Measurements from ENCODE around the gene BPIFA3.
"Not testable (repeated sequence)": the region's sequence is repeated elsewhere in the genome, so short reads cannot be mapped to it uniquely, and the experiment has no call there.

Gene BPIFA3

DNA sequence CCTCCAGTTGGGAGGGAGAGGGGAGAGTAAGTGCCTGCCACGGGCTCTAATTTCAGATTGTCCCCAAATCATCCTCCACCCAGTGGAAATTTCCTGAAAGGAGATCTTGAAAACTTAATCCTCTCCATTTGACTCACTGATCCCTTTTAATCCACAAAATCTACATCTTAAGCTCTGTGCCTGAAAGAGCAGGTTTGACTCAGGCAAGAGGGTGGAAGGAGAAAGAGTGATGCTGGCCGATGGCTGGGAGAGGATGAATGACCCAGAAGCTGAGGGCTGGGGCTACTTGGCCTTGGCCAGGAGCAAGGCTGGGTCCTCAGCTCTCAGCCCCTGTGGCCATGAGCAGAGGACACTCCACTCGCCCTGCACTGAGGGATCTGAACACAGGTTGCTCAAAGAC, 41.1 kb upstream of the BPIFA3 start:
- DNase-seq (ENCODE audit: extremely low spot score) = no peak
- POLR2A ChIA-PET = no interaction called here

DNA sequence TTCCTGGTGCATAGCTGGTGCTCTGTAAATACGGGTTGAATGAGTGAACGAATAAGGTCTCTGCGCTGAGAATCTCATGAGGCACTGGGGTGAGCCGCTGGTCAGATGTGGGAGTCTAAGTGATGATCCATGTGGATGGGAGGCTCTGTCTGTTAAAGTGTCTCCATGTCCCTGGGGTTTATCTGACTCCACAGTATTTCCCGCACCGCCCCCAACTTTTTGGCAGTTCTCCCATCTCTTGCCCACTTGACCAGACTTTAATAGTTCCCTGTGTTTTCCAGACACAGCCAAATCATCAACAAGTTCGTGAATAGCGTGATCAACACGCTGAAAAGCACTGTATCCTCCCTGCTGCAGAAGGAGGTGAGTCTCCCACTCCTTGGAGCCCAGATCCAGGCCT, 39.3 kb upstream of the BPIFA3 start:
- TF ChIP-seq HDGF (IDR thresholded peaks at IDR 0.05; ENCODE audit: borderline replicate concordance) (no peak), FOXK2 (IDR thresholded peaks at IDR 0.05) (no peak), NFRKB (IDR thresholded peaks at IDR 0.05) (no peak), FOXA1 (IDR thresholded peaks at IDR 0.05) (no peak)
- POLR2A ChIA-PET = no interaction called here
- CTCF ChIA-PET = no interaction called here
- no peak for DNase-seq (ENCODE audit: extremely low spot score)

More for the DNA sequence above, 41.1 kb upstream of the BPIFA3 start:
- TF ChIP-seq SUZ12 (IDR thresholded peaks at IDR 0.05) (no peak), HDGF (IDR thresholded peaks at IDR 0.05; ENCODE audit: borderline replicate concordance) (no peak), L3MBTL2 (conservative IDR thresholded peaks at IDR 0.05) (no peak), TARDBP (IDR thresholded peaks at IDR 0.05) (no peak), LEF1 (IDR thresholded peaks at IDR 0.05; ENCODE audit: borderline replicate concordance) (no peak), CTBP1 (IDR thresholded peaks at IDR 0.05; ENCODE audit: borderline replicate concordance) (no peak), FOXK2 (IDR thresholded peaks at IDR 0.05) (no peak), FOXA1 (IDR thresholded peaks at IDR 0.05) (no peak), BHLHE40 (IDR thresholded peaks at IDR 0.05; ENCODE audit: borderline replicate concordance) (no peak), SP1 (IDR thresholded peaks at IDR 0.05) (no peak), ZNF384 (IDR thresholded peaks at IDR 0.05) (no peak), ARNT (IDR thresholded peaks at IDR 0.05) (no peak), NFRKB (IDR thresholded peaks at IDR 0.05) (no peak), FOXM1 (IDR thresholded peaks at IDR 0.05; ENCODE audit: borderline replicate concordance) (no peak), ELF4 (IDR thresholded peaks at IDR 0.05) (no peak)
- TF ChIP-seq, protein P1, sequence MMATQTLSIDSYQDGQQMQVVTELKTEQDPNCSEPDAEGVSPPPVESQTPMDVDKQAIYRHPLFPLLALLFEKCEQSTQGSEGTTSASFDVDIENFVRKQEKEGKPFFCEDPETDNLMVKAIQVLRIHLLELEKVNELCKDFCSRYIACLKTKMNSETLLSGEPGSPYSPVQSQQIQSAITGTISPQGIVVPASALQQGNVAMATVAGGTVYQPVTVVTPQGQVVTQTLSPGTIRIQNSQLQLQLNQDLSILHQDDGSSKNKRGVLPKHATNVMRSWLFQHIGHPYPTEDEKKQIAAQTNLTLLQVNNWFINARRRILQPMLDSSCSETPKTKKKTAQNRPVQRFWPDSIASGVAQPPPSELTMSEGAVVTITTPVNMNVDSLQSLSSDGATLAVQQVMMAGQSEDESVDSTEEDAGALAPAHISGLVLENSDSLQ (IDR thresholded peaks at IDR 0.05) = no peak
- CTCF ChIA-PET = no interaction called here

DNA sequence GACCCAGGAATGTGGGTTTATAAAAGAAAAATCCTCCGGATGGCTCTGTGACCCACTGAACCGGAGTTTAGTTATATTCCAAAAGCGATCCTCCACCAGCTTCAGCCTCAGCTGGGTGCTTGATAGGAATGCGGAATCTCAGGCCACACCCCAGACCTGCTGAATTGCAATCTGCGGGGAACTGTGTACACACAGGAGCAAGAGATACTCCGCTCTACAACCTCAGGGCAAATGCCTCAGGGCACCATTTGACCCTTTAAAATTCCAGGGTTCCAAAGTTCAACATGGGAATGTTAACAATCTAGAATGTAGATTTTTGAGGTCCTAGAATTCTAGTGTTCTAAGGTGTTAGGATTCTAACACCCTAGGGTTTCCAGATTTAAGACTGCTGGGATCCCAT, 38.4 kb upstream of the BPIFA3 start:
- CTCF ChIA-PET = no interaction called here
- TF ChIP-seq BHLHE40 (IDR thresholded peaks at IDR 0.05; ENCODE audit: borderline replicate concordance) (no peak), FOXM1 (IDR thresholded peaks at IDR 0.05; ENCODE audit: borderline replicate concordance) (no peak), L3MBTL2 (conservative IDR thresholded peaks at IDR 0.05) (no peak)
- POLR2A ChIA-PET = no interaction called here
- no peak for DNase-seq (ENCODE audit: extremely low spot score)

DNA sequence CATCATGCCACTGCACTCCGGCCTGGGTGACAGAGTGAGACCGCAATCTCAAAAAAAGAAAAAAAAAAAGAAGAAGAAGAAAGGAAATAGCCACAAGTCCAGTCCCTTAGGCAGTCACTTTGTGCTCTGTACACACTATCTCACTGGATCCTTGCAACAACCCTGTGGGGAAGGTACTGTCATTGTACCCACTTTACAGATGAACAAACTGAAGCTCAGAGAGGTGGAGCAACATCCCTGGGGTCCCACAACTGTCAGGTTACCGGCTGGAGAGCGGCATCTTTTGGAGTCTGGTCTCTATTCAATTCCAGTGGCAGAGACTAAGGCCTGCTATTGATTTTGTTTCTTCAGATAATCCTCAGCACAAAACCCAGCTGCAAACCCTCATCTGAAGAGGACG, 37.0 kb upstream of the BPIFA3 start:
- CTCF ChIA-PET = no interaction called here
- TF ChIP-seq BHLHE40 (IDR thresholded peaks at IDR 0.05; ENCODE audit: borderline replicate concordance) (no peak), FOXM1 (IDR thresholded peaks at IDR 0.05; ENCODE audit: borderline replicate concordance) (no peak), CTBP1 (IDR thresholded peaks at IDR 0.05; ENCODE audit: borderline replicate concordance) (no peak), SUZ12 (IDR thresholded peaks at IDR 0.05) (no peak), ARNT (IDR thresholded peaks at IDR 0.05) (no peak), FOXK2 (IDR thresholded peaks at IDR 0.05) (no peak), ELF4 (IDR thresholded peaks at IDR 0.05) (no peak), TARDBP (IDR thresholded peaks at IDR 0.05) (no peak), LEF1 (IDR thresholded peaks at IDR 0.05; ENCODE audit: borderline replicate concordance) (no peak)
- TF ChIP-seq, protein P1 (IDR thresholded peaks at IDR 0.05) = no peak
- POLR2A ChIA-PET = no interaction called here
- DNase-seq (ENCODE audit: extremely low spot score) = no peak

DNA sequence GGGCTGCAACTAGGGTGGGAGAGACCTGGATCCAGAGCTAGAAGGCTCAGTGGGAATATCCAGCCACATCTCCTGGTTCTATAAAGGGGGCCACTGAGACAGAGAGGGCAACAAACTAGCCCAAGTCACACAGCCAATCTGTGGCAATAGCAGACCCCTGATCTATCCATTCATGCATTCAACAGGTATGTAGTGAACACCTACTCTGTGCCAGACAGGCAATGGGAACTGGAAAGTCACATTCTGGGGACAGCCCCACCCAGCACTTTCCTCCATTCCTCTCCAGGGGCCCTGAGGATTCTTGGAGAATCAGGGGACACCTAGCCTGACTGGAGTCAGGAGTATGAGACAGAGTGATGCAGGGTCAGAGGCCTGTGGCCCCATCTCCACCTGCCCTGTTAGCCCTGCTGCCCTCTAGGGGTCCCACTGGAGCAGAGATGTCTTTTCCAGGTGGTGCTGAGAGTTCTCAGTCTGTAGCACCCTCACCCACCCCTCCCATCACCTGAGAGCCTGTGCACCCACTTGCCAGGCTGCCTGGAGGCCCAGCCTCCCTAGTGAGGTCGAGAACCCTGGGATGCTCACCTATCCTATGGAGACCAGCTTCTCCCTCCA, 35.6 kb upstream of the BPIFA3 start:
- ChIA-PET POLR2A (no interaction called here), CTCF (no interaction called here)
- no peak for DNase-seq (ENCODE audit: extremely low spot score)
- TF ChIP-seq LEF1 (IDR thresholded peaks at IDR 0.05; ENCODE audit: borderline replicate concordance) (no peak), SUZ12 (IDR thresholded peaks at IDR 0.05) (no peak), ELF4 (IDR thresholded peaks at IDR 0.05) (no peak), HDGF (IDR thresholded peaks at IDR 0.05; ENCODE audit: borderline replicate concordance) (no peak), ZNF384 (IDR thresholded peaks at IDR 0.05) (no peak), NFRKB (IDR thresholded peaks at IDR 0.05) (no peak), TARDBP (IDR thresholded peaks at IDR 0.05) (no peak), FOXK2 (IDR thresholded peaks at IDR 0.05) (no peak), ARNT (IDR thresholded peaks at IDR 0.05) (no peak), FOXA1 (IDR thresholded peaks at IDR 0.05) (no peak), BHLHE40 (IDR thresholded peaks at IDR 0.05; ENCODE audit: borderline replicate concordance) (no peak), SP1 (IDR thresholded peaks at IDR 0.05) (no peak), CTBP1 (IDR thresholded peaks at IDR 0.05; ENCODE audit: borderline replicate concordance) (no peak), FOXM1 (IDR thresholded peaks at IDR 0.05; ENCODE audit: borderline replicate concordance) (no peak)
- TF ChIP-seq, protein P1 (IDR thresholded peaks at IDR 0.05) = no peak

DNA sequence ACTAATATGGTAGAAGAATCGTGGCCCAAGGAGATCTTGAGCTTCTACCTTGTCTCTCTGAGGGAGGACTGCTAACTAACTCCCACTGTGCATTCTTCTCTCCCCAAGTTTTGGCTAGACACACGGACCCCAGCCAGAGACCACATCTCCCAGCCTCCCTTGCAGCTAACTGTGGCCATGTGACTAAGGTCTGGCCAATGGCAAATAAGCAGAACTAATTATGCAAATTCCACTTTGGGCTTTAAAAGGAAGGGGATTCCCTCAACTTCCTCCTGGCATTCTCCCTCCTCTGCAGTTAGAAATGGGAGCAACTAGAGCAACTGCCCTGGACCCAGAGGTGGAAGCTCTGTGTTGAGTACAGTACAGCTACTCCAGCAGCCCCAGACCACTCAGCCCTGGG, 33.8 kb upstream of the BPIFA3 start:
- ChIA-PET CTCF (no interaction called here), POLR2A (no interaction called here)
- TF ChIP-seq NFRKB (IDR thresholded peaks at IDR 0.05) (no peak), LEF1 (IDR thresholded peaks at IDR 0.05; ENCODE audit: borderline replicate concordance) (no peak), FOXA1 (IDR thresholded peaks at IDR 0.05) (no peak), TARDBP (IDR thresholded peaks at IDR 0.05) (no peak), SUZ12 (IDR thresholded peaks at IDR 0.05) (no peak), CTBP1 (IDR thresholded peaks at IDR 0.05; ENCODE audit: borderline replicate concordance) (no peak), SP1 (IDR thresholded peaks at IDR 0.05) (no peak), BHLHE40 (IDR thresholded peaks at IDR 0.05; ENCODE audit: borderline replicate concordance) (no peak), FOXK2 (IDR thresholded peaks at IDR 0.05) (no peak), ELF4 (IDR thresholded peaks at IDR 0.05) (no peak), L3MBTL2 (conservative IDR thresholded peaks at IDR 0.05) (no peak), HDGF (IDR thresholded peaks at IDR 0.05; ENCODE audit: borderline replicate concordance) (no peak), ZNF384 (IDR thresholded peaks at IDR 0.05) (no peak), ARNT (IDR thresholded peaks at IDR 0.05) (no peak), FOXM1 (IDR thresholded peaks at IDR 0.05; ENCODE audit: borderline replicate concordance) (no peak)
- TF ChIP-seq, protein P1 (IDR thresholded peaks at IDR 0.05) = no peak
- no peak for DNase-seq (ENCODE audit: extremely low spot score)

DNA sequence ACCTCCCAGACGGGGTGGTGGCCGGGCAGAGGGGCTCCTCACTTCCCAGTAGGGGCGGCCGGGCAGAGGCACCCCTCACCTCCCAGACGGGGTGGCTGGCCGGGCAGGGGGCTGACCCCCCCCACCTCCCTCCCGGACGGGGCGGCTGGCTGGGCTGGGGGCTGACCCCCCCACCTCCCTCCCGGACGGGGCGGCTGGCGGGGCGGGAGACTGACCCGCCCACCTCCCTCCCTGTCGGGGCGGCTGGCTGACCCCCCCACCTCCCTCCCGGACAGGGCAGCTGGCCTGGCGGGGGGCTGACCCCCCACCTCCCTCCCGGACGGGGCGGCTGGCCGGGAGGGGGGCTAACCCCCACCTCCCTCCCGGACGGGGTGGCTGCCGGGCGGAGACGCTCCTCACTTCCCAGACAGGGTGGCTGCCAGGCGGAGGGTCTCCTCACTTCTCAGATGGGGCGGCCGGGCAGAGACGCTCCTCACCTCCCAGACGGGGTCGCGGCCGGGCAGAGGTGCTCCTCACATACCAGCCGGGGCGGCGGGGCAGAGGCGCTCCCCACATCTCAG, 32.0 kb upstream of the BPIFA3 start:
- POLR2A ChIA-PET; DNase-seq (ENCODE audit: extremely low spot score); CTCF ChIA-PET: not testable (repeated sequence)

Data from HEK293T (cell line).